Measurements from ENCODE around the gene CLSTN3. TPM values are rescaled to one million over a fixed set of nuclear protein-coding genes. Genes with fewer than 3 reads are reported as not detected.

The CLSTN3 gene
- total RNA-seq, 1 donor from 2014 or later = 36.8 TPM

DNA sequence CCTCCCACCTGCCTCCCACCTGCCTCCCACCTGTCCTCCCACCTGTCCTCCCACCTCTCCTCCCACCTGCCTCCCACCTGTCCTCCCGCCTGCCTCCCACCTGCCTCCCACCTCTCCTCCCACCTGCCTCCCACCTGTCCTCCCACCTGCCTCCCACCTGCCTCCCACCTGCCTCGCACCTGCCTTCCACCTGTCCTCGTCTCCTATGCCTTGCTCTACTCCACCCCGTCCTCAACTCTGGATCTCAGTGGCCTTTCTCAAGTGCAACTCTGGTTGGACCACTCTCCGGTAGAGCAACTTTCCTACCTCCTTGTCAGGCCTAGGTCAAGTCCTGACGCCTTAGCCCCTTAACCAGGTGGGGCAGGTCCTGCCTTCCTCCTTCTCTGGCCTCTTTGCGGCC is 30.0 kb downstream of the CLSTN3 start:
- no peak for ATAC-seq
- no peak overlapping the region for H3K27ac ChIP-seq

DNA sequence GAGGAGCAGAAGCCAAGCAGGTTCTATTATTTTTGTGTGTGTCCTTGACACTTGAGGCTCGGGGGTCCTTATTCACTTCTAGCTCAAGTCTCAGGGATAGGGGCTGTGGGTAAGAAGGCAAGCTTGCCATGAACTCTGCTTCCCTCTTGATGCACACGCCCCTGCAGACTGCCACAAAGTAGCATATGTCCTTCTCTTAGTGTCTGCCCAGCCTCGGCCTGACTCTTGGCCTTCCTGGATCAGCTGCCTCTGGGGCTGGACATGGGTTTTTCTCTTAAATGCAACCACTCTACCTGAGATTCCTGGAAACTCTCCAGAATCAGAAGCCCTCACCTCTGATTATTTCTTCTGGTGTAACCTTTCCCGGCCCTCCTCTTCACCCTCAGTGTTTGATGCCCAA is 31.2 kb downstream of the CLSTN3 start:
- TF ChIP-seq, protein P1, sequence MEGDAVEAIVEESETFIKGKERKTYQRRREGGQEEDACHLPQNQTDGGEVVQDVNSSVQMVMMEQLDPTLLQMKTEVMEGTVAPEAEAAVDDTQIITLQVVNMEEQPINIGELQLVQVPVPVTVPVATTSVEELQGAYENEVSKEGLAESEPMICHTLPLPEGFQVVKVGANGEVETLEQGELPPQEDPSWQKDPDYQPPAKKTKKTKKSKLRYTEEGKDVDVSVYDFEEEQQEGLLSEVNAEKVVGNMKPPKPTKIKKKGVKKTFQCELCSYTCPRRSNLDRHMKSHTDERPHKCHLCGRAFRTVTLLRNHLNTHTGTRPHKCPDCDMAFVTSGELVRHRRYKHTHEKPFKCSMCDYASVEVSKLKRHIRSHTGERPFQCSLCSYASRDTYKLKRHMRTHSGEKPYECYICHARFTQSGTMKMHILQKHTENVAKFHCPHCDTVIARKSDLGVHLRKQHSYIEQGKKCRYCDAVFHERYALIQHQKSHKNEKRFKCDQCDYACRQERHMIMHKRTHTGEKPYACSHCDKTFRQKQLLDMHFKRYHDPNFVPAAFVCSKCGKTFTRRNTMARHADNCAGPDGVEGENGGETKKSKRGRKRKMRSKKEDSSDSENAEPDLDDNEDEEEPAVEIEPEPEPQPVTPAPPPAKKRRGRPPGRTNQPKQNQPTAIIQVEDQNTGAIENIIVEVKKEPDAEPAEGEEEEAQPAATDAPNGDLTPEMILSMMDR (IDR thresholded peaks at IDR 0.05) = no peak

More for the DNA sequence above, 30.0 kb downstream of the CLSTN3 start:
- no peak for DNase-seq
- no peaks in the 10 kb centered on the region for H3K36me3 ChIP-seq
- H3K27me3 ChIP-seq (ENCODE audit: low read depth) = peaks cover 5% of the 10 kb centered on the region
- intact Hi-C loops (cut with DNase I) = no loop called here
- no peaks in the 10 kb centered on the region for H3K9me3 ChIP-seq
- peaks cover 13% of the 10 kb centered on the region for H3K4me1 ChIP-seq
- TF ChIP-seq, protein P1 (IDR thresholded peaks at IDR 0.05) = no peak
- no peak overlapping the region for H3K4me3 ChIP-seq

DNA sequence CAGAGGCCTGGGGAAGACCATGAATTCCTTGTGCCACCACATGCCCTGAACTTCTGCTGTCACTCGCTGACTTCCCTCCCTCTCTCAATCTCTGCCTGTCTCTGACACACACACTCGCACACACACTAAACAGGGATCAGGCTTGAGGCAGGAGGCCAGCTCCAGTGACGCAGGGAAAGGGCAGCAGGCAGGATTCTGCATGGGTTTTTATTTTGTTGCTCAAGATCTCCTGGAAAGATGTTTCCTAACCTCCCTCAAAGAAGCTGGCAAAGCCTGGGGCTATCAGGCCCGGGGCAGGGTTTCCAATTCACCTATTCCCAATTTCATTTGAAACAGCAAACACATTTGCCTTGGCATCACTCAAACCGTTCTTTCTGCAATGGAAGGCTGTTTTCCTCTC is 31.6 kb downstream of the CLSTN3 start:
- DNase-seq (no peak), ATAC-seq (peak in 1 of 2 donors; percentile 50)
- TF ChIP-seq, protein P1 (IDR thresholded peaks at IDR 0.05) = no peak
- Histone ChIP-seq H3K36me3 (no peaks in the 10 kb centered on the region), H3K4me1 (peaks cover 6% of the 10 kb centered on the region), H3K27me3 (ENCODE audit: low read depth) (peaks cover 5% of the 10 kb centered on the region), H3K9me3 (no peaks in the 10 kb centered on the region), H3K4me3 (no peak overlapping the region), H3K27ac (no peak overlapping the region)
- intact Hi-C loops (cut with DNase I) = no loop called here

More for the DNA sequence above, 31.2 kb downstream of the CLSTN3 start:
- ATAC-seq (no peak), DNase-seq (no peak)
- Histone ChIP-seq H3K4me1 (peaks cover 6% of the 10 kb centered on the region), H3K9me3 (no peaks in the 10 kb centered on the region), H3K27ac (no peak overlapping the region), H3K27me3 (ENCODE audit: low read depth) (peaks cover 5% of the 10 kb centered on the region), H3K4me3 (no peak overlapping the region), H3K36me3 (no peaks in the 10 kb centered on the region)
- intact Hi-C loops (cut with DNase I) = no loop called here

DNA sequence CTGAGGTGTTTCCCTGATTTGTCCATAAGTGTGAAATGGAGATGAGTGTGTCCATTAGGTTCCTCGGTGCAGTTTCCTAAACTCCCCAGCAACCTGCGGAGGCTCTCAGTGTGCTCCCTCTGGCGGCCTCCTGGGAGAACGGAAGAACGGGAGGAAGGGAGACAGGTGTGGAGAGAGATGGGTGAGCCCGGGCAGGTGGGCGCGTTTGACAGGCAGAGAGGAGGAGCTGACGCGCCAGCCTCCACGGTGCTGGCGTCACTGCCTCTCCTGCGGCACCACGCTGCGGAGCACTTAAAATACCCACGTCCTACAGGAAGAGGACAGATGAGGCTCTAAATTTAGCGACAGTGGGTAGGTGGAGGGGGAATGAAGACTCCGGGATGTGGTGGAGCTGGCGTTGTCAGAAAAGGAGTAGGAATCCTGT is 32.5 kb downstream of the CLSTN3 start:
- no peak overlapping the region for H3K27ac ChIP-seq
- ATAC-seq = peak; percentile 86 to 87
- intact Hi-C loops (cut with DNase I) = no loop called here

DNA sequence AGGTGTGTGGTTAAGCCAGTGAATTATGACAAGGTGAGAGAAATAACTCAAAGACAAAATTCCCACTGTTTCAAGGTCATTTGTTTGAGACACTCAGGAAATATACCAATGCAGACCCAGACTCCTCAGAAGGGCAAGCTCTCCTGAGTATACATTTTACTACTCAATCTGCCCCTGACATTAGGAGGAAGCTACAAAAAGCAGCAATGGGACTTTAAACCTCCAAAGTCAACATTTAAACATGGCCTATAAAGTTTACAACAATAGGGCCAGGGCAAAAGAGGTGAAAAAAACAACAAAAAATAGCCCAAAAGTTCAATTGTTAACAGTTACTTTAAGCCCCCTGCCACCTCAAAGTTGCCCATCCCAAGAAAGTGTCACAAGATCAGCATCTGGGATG is 39.8 kb downstream of the CLSTN3 start:
- H3K4me3 ChIP-seq = no peak overlapping the region
- TF ChIP-seq, protein P1 (IDR thresholded peaks at IDR 0.05) = no peak
- intact Hi-C loops (cut with DNase I) = no loop called here
- H3K9me3 ChIP-seq = no peaks in the 10 kb centered on the region
- no peaks in the 10 kb centered on the region for H3K27me3 ChIP-seq (ENCODE audit: low read depth)
- DNase-seq = no peak
- no peak for ATAC-seq
- no peaks in the 10 kb centered on the region for H3K4me1 ChIP-seq
- H3K36me3 ChIP-seq = no peaks in the 10 kb centered on the region
- H3K27ac ChIP-seq = no peak overlapping the region

More for the DNA sequence above, 32.5 kb downstream of the CLSTN3 start:
- TF ChIP-seq, protein P1 (IDR thresholded peaks at IDR 0.05) = peak; percentile 55
- Histone ChIP-seq H3K9me3 (no peaks in the 10 kb centered on the region), H3K36me3 (no peaks in the 10 kb centered on the region), H3K4me1 (peaks cover 6% of the 10 kb centered on the region), H3K4me3 (no peak overlapping the region), H3K27me3 (ENCODE audit: low read depth) (peaks cover 5% of the 10 kb centered on the region)
- peak; percentile 65 for DNase-seq

DNA sequence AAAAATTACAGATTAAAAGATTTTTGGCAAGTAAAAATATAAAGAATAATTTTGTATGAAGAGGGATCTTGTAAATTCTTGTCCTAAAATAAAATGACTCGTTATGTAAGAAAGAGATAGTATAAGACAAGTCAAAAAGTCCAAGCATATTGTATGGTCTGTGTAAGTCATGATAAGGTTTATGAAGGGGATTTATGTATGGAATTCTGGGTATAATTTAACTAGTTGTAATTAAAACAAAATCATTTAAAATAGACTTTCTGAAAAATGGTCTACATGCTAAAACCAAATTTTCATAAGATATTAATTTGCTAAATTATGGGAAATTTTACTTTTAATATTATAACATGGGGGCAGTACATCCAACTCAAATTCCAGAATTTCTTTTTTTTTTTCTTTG is 41.7 kb downstream of the CLSTN3 start:
- H3K27ac ChIP-seq = no peak overlapping the region
- intact Hi-C loops (cut with DNase I) = no loop called here
- no peaks in the 10 kb centered on the region for H3K4me1 ChIP-seq
- H3K27me3 ChIP-seq (ENCODE audit: low read depth) = no peaks in the 10 kb centered on the region
- no peak overlapping the region for H3K4me3 ChIP-seq
- no peak for DNase-seq
- TF ChIP-seq, protein P1 (IDR thresholded peaks at IDR 0.05) = no peak
- H3K36me3 ChIP-seq = no peaks in the 10 kb centered on the region
- no peak for ATAC-seq
- H3K9me3 ChIP-seq = no peaks in the 10 kb centered on the region
